ENCODE results near the gene GP9. TPM values are rescaled to one million over a fixed set of nuclear protein-coding genes. Genes with fewer than 3 reads are reported as not detected.
"Not testable (repeated sequence)": the region's sequence is repeated elsewhere in the genome, so short reads cannot be mapped to it uniquely, and the experiment has no call there.

GP9 gene
- polyA plus RNA-seq, 1 donor, result 0.42 TPM

DNA sequence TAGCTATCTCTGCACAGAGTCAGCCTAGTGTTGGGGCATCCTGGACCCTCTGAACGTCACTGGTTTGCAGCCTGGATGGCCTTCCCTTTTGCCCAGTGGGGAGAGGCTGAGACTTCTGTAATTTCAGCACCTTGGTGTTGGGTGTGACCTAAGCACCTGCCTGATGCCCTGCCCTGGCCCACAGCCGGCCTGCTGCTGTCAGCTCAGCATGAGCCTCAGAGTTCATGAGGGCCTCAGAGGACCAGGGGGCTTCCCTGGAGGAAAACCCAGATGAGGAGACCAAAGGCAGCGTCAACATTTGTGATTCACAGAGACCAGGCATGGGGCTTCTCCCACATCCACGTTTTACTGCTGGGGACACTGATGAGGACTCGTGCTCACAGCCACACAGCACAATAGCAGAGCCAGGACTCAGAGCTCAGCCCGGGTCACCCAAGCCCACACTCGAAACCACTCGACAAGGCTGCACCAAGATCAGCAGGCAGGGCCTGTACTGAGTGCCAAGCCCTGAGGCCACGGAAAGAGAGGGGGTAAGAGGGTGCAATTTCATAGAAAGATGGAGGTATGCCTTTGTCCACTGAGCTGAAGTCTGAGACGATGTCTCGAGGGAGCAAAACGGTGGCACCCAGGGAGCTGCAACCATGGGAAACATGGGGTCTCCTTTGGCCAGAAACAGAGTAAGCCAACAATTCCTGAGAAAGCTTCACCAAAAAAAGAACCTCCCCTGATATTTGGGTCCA, 9.9 kb upstream of the GP9 start:
- no peak for DNase-seq (ENCODE audit: low read depth)

DNA sequence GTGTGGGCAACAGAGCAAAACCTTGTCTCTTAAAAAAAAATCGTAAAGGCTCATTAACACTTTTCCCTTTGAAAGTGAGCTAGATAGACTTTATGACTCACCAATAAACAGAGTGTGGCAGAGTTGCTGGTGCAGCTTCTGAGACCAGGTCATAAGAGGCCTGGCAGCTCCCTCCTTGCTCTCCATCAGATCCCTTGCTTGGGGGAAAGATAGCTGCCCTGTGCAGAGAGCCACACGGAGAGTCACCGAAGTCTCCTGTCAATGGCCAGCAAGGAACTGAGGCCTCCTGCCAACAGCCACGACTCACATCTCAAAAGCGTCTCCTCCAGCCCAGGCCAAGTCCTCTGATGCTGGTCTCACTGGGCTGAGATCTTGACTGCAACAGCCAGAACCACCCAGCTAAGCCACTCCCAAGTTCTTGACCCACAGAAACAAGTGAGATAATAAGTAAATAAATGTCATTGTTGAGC, 8.7 kb upstream of the GP9 start:
- DNase-seq (ENCODE audit: low read depth), result no peak

DNA sequence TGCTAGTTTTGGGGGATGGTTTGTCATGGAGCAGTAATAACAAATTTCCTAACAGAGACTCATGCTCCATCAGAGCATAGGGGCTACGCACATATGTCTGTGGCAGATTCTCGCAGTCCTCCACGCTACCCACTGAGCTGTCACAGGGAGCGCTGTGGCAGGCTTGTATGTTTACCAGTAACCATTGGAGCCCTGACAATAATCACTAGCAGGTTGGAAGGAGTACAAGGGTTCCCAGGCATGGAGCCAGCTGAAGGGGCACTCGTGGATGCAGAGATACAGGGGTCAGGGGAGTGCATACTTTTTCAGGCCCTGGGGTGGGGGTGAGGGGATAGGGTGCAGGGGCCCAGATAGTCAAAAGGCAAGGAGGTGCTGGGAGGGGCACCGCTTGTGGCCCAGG, 7.9 kb upstream of the GP9 start:
- no peak for DNase-seq (ENCODE audit: low read depth)

DNA sequence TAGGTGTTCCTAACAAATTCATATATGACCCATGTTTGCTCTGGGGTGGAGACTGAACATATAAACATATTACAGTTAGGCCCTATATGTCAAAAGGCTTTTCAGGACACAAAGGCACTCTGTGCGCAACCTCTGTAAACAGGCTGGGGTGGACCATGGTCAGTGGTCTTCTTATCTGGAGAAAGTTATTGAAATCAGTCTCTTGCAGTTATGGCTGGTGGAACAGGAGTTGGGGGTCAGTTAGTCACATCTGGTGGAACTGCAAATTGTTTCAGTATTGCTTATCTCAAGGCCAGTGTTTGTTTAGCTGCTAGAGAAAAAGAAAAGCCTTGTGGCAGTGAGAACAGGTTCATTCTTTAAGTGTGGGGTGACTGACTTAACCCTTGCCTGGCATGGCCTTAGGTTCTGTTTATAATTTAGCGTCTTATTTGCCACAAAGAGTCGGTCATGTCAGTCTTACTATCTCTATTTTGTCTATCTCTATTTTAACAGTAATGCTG, 5.9 kb upstream of the GP9 start:
- no peak for DNase-seq (ENCODE audit: low read depth)

DNA sequence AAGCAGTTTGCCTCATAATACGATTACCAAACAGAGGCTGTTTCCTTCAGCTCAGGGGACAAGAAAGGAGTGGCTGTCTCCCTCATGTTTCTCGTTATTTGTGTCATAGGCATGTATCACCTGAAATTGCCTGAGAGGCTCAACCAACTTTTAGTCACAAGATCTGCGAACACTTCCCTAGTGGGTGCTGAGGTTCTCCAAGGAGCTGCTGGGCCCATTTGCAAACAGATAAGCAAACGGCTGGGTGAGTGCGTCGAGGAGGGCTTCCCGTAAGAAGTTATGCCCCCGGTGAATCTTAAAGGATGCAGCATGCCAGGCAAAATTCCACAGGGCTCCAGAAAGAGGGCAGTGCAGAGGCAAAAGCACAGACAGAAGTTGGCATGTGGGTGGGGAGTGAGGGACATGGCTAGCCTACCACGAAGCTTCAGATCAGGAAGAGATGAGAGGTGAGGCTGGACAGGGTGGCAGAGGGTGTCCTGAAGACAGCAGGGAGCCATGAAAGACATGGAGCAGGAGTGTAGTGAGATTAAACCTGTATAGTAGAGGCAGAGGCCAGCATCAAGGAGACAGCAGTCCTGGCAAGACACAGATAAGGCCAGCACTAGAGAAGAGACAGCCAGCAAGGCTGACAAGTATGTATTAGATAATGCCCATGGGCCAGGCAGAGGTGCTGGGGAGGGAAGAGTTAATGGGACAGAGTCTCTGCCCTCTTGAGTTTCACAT, 4.0 kb upstream of the GP9 start:
- no peak for DNase-seq (ENCODE audit: low read depth)

DNA sequence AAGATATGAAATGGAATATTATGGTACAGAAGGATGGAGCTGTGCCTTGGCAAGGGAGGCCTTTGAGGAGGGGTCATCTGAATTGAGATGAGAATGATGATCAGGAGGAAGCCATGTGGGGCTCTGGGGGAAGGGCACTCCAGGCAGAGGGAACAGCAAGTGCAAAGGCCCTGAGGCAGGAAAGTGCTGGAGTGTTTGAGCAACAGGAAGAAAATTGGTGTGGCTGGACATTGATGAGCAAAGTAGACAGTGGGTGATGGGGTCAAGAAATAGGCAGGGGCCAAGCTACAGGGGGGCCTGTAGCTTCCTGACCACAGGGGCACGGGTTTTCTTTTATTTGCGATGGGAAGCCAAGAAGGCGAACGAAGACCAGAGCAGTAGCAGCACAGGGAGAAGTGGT, 3.3 kb upstream of the GP9 start:
- DNase-seq (ENCODE audit: low read depth), result no peak

DNA sequence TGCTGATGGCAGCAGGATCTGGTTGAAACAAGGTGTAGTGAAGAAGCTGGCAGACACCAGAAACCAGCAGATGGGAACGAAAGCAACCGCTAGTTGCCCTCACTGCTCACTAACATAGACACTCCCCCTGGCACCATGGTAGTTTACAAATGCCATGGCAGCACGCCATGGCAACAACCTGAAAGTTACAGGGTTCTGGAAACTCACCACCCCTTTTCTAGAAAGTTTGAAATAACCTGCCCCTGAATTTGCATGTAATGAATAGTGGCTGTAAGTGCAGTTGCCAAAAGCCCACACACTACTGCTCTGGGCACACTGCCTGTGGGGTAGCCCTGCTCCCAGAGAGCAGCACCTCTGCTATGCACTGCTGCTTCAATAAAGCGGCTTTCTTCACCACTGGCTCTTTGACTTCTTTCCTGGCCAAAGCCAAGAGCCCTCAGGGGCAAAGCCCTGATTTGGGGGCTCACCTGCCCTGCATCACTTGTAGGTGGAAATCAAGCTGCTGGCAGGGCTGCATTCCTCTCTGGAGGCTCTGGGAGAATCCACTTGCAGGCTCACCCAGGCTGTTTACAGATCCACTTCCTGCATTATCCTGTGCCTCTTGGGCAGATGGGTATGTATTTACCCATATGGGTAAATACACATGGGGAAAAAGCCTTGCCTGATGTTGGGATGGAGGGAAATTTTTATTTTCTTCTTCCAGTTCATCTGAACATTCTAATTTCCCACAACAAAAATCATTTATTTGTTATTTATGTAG, 2.0 kb upstream of the GP9 start:
- DNase-seq (ENCODE audit: low read depth), result no peak

DNA sequence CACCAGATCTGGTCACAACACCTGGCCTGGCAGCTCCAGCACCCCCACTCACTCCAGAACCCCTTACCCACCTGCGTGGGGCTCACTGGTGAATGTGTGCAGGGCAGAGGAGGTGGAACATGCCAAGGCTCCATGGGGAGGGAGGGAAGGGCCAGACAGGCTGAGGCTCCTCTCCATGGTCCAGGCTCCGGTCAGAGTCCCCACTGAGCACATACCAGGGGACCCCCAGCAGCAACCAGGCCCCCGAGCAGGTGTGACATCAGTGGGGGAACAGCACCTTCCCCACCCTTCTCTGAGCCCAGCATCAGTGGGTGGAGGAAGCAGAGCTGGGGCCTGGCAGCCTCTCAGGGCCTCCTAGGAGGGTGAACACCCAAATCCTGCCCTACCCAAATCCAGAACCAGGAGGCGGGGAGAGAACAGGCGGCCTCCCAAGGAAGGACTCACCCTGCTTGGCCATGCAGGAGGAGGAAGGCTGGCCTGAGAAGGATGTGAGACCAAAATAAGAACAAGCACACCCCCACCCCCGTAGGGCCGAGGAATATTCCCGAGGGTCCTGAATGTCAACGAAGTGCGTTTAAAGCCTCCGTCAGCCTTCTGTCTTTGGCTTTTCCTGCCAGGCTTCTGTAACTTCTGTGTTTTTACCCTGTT, 1.1 kb upstream of the GP9 start:
- DNase-seq (ENCODE audit: low read depth), result no peak

DNA sequence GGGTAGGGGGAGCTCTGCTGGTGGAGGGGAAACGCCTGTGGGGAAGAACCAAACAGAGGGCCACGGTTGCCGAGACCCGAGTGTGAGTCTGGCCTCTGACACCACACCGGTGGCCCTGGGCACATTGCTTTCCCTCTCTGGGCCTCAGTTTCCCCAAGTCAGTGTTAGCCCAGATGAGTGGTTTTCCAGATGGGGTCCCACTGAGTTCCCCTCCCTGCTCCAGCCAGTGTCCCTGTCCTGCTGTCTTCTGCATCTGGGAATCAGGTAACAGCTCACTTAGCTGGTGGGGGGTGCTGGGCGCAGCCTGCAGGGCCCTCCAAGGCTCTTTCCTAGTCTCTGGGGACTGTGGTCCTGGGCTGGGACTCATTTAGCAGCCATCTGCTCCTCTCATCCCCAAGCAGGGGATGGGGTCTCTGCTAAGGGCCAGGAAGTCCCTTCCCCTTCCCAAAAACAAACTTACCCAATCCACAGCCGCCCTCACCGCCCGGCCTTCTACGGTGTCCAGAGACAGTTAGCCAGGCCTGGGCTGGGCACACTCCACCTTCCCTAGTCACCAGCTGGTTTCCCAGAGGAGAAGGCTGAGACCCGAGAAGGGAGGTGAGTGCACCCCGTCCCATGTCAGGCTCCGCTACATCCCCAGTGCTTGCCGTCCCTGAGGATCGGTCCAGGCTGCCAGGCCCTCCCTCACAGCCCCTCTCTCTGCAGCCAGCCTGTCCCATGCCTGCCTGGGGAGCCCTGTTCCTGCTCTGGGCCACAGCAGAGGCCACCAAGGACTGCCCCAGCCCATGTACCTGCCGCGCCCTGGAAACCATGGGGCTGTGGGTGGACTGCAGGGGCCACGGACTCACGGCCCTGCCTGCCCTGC, 676 bp downstream of the GP9 start:
- DNase-seq (ENCODE audit: low read depth), result no peak

DNA sequence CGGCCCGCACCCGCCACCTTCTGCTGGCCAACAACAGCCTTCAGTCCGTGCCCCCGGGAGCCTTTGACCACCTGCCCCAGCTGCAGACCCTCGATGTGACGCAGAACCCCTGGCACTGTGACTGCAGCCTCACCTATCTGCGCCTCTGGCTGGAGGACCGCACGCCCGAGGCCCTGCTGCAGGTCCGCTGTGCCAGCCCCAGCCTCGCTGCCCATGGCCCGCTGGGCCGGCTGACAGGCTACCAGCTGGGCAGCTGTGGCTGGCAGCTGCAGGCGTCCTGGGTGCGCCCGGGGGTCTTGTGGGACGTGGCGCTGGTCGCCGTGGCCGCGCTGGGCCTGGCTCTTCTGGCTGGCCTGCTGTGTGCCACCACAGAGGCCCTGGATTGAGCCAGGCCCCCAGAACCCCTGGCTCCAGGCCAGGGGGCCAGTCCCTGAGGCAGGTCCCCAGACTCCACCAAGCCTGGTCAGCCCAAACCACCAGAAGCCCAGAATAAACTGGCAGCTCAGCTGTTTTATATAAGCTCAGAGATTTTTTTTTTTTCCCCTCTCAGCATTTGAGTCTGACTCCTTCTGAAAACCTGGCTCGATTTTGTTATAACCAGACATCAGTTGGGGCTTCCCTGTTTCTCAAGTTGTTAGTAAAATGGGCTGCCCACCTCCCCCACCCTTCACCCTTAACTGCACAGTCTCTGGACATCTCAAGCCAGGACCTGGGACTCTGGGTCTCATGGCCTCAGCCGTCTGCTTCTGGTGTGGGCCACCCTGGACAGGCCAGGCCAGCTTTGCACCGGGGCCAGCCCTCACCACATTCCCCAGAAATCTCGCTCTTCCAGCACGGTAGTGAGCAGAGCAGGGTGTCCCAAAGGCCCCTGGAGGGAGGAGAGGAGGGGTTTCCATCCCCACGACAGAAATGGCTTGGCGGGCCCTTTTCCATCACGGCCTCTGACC, 1.6 kb downstream of the GP9 start:
- no peak for DNase-seq (ENCODE audit: low read depth)

DNA sequence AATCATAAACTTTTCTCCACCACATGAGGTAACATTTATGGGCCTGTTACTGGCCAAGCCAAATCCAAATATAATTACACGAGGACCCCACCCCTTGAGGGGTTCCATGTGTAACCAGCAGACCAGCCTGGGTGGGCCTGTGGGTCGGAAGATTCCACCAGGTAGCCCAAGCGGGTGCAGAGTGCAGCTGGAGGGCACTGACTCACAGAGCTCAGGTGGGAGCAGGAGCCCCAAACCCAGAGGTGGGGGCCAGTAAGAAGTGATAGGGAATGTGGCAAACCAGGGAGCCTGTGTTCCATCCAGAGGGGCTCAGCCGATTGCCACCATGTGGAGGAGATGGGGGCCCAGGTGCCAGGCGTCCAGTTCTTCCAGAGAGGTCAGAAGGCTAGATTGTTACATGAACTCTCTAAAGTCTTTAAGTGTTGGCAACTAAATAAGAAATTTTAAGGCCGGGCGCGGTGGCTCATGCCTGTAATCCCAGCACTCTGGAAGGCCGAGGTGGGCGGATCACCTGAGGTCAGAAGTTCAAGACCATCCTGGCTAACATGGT, 2.6 kb downstream of the GP9 start:
- DNase-seq (ENCODE audit: low read depth), result no peak

DNA sequence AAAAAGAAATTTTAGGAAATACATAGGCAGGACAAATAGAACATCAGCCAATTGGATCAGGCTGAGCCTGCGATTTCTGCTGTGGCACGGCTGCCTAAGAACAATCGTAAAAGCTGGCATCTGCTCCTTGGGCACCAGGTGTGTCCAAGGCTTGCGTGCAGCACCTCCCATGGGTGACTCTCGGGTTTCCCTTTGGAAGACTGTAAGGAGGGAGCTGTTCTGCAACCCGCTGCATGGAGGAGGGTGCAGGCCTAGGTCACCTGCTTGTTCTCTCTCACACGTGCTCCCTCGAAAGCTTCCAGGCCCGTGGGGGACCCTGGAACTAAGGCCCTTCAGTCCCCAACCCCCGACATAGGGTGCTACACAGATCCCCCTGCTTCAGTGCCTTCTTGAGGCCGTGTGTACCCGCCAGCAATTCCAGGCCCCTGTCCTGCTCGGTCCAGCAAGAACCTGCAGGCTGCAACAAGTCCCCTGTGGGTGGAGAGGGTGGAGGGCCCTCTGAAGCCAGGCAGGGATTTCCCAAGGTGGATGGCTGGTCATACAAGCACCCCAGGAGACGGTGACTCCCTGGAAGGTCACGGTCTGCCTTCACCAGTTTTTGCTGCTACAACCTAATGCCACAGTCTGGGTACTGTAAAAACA, 3.4 kb downstream of the GP9 start:
- no peak for DNase-seq (ENCODE audit: low read depth)

DNA sequence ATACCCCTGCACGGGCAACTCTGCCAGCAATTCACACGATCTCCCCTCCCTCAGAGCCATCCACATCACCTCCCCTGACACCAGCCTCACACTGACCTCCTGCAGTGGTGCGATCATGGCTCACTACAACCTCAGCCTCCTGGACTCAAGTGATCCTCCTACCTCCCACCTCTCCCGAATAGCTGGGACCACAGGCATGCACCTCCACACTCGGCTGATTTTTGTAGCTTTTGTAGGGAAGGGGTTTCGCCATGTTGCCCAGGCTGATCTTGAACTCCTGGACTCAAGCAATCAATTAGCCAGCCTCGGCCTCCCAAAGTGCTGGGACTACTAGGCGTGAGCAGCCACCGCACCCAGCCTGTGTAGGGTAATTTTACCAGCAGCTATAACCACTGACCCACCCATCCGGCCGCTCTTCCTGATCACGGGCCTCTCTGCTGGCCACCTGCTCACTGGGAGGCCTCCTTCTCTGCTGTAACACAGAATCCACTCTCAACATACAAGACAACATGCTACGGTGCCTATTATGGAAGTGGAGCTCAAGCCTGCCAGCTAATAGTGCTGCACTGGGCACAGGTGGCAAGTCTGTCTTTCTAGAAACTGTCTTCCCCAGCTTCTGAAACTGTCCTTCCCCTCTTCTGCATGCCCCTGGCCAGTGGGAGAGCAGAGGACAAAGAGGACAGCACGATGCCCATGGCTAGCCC, 4.6 kb downstream of the GP9 start:
- no peak for DNase-seq (ENCODE audit: low read depth)

DNA sequence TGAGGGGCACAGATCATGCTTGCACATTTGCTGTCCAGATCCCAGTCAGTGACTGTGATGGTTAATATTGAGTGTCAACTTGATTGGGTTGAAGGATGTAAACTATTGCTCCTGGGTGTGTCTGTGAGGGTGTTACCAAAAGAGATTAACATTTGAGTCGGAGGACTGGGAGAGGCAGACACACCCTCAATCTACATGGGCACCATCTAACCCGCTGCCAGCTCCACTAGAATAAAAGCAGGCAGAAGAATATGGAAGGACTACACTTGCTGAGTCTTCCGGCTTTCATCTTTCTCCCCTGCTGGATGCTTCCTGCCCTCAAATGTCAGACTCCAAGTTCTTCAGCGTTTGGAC, 5.1 kb downstream of the GP9 start:
- no peak for DNase-seq (ENCODE audit: low read depth)

DNA sequence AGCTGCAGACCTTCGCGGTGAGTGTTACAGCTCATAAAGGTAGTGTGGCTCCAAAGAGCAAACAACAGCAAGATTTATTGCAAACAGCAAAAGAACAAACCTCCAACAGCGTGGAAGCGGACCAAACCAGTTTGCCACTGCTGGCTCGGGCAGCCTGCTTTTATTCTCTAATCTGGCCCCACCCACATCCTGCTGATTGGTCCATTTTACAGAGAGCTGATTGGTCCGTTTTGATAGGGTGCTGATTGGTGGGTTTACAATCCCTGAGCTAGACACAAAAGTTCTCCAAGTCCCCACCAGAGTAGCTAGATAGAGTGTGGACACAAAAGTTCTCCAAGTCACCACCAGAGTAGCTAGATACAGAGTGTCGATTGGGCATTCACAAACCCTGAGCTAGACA, 7.1 kb downstream of the GP9 start:
- DNase-seq (ENCODE audit: low read depth), result not testable (repeated sequence)

DNA sequence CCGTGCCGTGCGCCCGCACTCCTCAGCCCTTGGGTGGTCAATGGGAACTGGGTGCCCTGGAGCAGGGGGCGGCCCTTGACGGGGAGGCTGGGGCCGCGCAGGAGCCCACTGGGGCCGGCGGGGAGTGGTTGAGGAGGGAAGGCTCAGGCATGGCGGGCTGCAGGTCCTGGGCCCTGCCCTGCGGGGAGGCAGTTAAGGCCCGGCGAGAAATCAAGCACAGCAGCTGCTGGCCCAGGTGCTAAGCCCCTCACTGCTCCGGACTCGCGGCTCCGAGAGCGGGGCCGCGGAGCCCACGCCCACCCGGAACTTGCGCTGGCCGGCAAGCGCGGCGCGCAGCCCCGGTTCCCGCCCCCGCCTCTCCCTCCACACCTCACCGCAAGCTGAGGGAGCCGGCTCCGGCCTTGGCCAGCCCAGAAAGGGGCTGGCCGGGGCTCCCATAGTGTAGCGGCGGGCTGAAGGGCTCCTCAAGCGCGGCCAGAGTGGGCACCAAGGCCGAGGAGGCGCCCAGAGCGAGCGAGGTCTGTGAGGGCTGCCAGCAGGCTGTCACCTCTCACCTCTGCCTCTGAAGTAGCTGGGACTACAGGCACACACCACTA, 7.8 kb downstream of the GP9 start:
- no peak for DNase-seq (ENCODE audit: low read depth)

DNA sequence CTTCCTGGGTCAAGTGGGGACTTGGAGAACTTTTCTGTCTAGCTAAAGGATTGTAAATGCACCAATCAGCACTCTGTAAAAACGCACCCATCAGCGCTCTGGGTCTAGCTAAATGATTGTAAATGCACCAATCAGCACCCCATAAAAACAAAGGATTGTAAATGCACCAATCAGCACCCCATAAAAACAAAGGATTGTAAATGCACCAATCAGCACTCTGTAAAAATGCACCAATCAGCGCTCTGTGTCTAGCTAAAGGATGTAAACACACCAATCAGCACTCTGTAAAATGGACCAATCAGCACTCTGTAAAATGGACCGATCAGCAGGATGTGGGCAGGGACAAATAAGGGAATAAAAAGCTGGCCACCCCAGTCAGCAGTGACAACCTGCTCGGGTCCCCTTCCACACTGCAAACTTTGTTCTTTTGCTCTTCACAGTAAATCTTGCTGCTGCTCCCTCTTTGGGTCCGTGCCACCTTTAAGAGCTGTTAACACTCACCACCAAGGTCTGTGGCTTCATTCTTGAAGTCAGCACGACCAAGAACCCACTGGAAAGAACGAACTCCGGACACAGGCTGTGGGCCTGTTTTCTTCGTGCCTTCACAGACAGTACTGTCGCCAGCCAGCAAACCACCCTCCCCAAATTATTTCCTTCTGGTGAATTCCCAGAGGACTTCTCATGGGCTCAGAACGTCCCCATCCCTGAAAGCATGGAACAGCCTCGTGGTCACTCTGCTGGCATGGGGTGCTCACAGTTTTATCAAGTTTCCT, 8.9 kb downstream of the GP9 start:
- DNase-seq (ENCODE audit: low read depth), result not testable (repeated sequence)
